Neural crest cell (in vitro differentiated cells): Measurements from ENCODE around the gene NEDD4. TPM values are rescaled to one million over a fixed set of nuclear protein-coding genes. Genes with fewer than 3 reads are reported as not detected.
"Not testable (repeated sequence)": the region's sequence is repeated elsewhere in the genome, so short reads cannot be mapped to it uniquely, and the experiment has no call there.

ENCODE experiments used
- DNase-seq: peaks from one replicate; pipeline ENCODE4 v3.0.0; 2021; ENCODE audit warnings: low read depth, mixed read lengths, low spot score
- H3K27ac Mint-ChIP-seq: one replicate; pipeline ENCODE4 v1.8.0; 2021; ENCODE audit warnings: mild to moderate bottlenecking, mixed read lengths; ENCODE audit not compliant: unreplicated experiment
- H3K27me3 Mint-ChIP-seq: 2 replicates; pipeline ENCODE4 v1.8.0; 2021; ENCODE audit warnings: low read depth, mild to moderate bottlenecking, mixed read lengths
- H3K36me3 Mint-ChIP-seq: 2 replicates; pipeline ENCODE4 v1.8.0; 2021; ENCODE audit warnings: low read depth, mild to moderate bottlenecking, mixed read lengths
- H3K4me1 Mint-ChIP-seq: 2 replicates; pipeline ENCODE4 v1.8.0; 2021; ENCODE audit warnings: mixed read lengths
- H3K4me3 Mint-ChIP-seq: one replicate; pipeline ENCODE4 v1.8.0; 2021; ENCODE audit warnings: mild to moderate bottlenecking, mixed read lengths
- H3K9me3 Mint-ChIP-seq: 2 replicates; pipeline ENCODE4 v1.8.0; 2021; ENCODE audit warnings: mixed read lengths
- CTCF ChIP-seq: fragments of 200-600 bp; sonication (generic); conservative IDR thresholded peaks from 2 replicates; pipeline ENCODE4 v1.5.0; 2021; ENCODE audit warnings: antibody characterized with exemption, mild to moderate bottlenecking
- total RNA-seq: library from RNA; stranded (reverse); gene quantifications from 2 replicates; pipeline ENCODE4 v1.2.1, GENCODE V29; 2021

The NEDD4 gene
- total RNA-seq, 1 donor from 2014 or later, result 20.3 TPM

- Mint-ChIP-seq H3K9me3 (no peaks in the 10 kb centered on the region), H3K4me1 (no peaks in the 10 kb centered on the region), H3K27ac (no peak overlapping the region), H3K4me3 (no peak overlapping the region), H3K27me3 (no peaks in the 10 kb centered on the region), H3K36me3 (peaks cover 17% of the 10 kb centered on the region)
- TF ChIP-seq CTCF, result no peak
- DNase-seq, result no peak
Measured at GRCh38 chr15:55960946-55961345, 32.5 kb downstream of the NEDD4 start.

GRCh38 chr15:55959744-55960447 lies 33.5 kb downstream of the NEDD4 start:
- Mint-ChIP-seq H3K27me3 (no peaks in the 10 kb centered on the region), H3K4me1 (no peaks in the 10 kb centered on the region), H3K4me3 (no peak overlapping the region), H3K9me3 (no peaks in the 10 kb centered on the region), H3K36me3 (peaks cover 15% of the 10 kb centered on the region), H3K27ac (no peak overlapping the region)
- DNase-seq, result no peak
- no peak for TF ChIP-seq CTCF

- no peak overlapping the region for H3K27ac Mint-ChIP-seq
- no peak for DNase-seq
- H3K36me3 Mint-ChIP-seq, result peaks cover 11% of the 10 kb centered on the region
- peak overlapping the region; percentile 51 for H3K4me3 Mint-ChIP-seq
- H3K27me3 Mint-ChIP-seq, result no peaks in the 10 kb centered on the region
- TF ChIP-seq CTCF, result no peak
- no peaks in the 10 kb centered on the region for H3K9me3 Mint-ChIP-seq
- no peaks in the 10 kb centered on the region for H3K4me1 Mint-ChIP-seq
Measured at GRCh38 chr15:55958349-55958748, 35.1 kb downstream of the NEDD4 start.

- H3K27ac Mint-ChIP-seq, result no peak overlapping the region
- peaks cover 19% of the 10 kb centered on the region for H3K36me3 Mint-ChIP-seq
- TF ChIP-seq CTCF, result no peak
- no peaks in the 10 kb centered on the region for H3K27me3 Mint-ChIP-seq
- no peak overlapping the region for H3K4me3 Mint-ChIP-seq
- DNase-seq, result no peak
- peaks cover 4% of the 10 kb centered on the region for H3K9me3 Mint-ChIP-seq
- peaks cover 3% of the 10 kb centered on the region for H3K4me1 Mint-ChIP-seq
Measured at GRCh38 chr15:55954862-55955605, 38.4 kb downstream of the NEDD4 start.

GRCh38 chr15:55952501-55953274 lies 40.7 kb downstream of the NEDD4 start:
- H3K4me3 Mint-ChIP-seq, H3K4me1 Mint-ChIP-seq: not testable (repeated sequence)

GRCh38 chr15:55944606-55945005 lies 48.8 kb downstream of the NEDD4 start:
- Mint-ChIP-seq H3K36me3 (peaks cover 67% of the 10 kb centered on the region), H3K9me3 (peaks cover 27% of the 10 kb centered on the region), H3K4me1 (peaks cover 17% of the 10 kb centered on the region)
- not testable (repeated sequence) for H3K4me3 Mint-ChIP-seq, H3K27me3 Mint-ChIP-seq, DNase-seq, H3K27ac Mint-ChIP-seq

More at GRCh38 chr15:55952501-55953274, 40.7 kb downstream of the NEDD4 start:
- H3K9me3 Mint-ChIP-seq, H3K27ac Mint-ChIP-seq, DNase-seq, H3K27me3 Mint-ChIP-seq: not testable (repeated sequence)
- H3K36me3 Mint-ChIP-seq, result peaks cover 29% of the 10 kb centered on the region
